SJCRH30 (cell line): Measurements from ENCODE around the gene MYOF. TPM values are rescaled to one million over a fixed set of nuclear protein-coding genes. Genes with fewer than 3 reads are reported as not detected.

Experiments used
- DNase-seq, 2 experiments: peaks; one replicate each; pipeline ENCODE4 v3.0.0-alpha.2; 2015 to 2020
- H3K27ac ChIP-seq: fragments of 250-450 bp; sonication (Bioruptor Pico); 2 replicates; pipeline ENCODE4 v1.5.1; 2020; ENCODE audit warnings: mild to moderate bottlenecking, moderate library complexity
- H3K27me3 ChIP-seq: fragments of 250-450 bp; sonication (Bioruptor Pico); 2 replicates; pipeline ENCODE4 v1.5.1; 2020; ENCODE audit warnings: mild to moderate bottlenecking, moderate library complexity
- H3K36me3 ChIP-seq: fragments of 250-450 bp; sonication (Bioruptor Pico); 2 replicates; pipeline ENCODE4 v1.5.1; 2020; ENCODE audit warnings: mild to moderate bottlenecking, moderate library complexity
- H3K4me1 ChIP-seq: fragments of 250-450 bp; sonication (Bioruptor Pico); 2 replicates; pipeline ENCODE4 v1.5.1; 2020; ENCODE audit warnings: mild to moderate bottlenecking, moderate library complexity
- H3K4me3 ChIP-seq: fragments of 250-450 bp; sonication (Bioruptor Pico); 2 replicates; pipeline ENCODE4 v1.5.1; 2020; ENCODE audit warnings: mild to moderate bottlenecking, moderate library complexity
- H3K9me3 ChIP-seq: fragments of 250-450 bp; sonication (Bioruptor Pico); replicated peaks from 2 replicates; pipeline ENCODE4 v1.5.1; 2020; ENCODE audit warnings: mild to moderate bottlenecking, moderate library complexity
- total RNA-seq: library from RNA; depleted of rRNA; stranded (reverse); fragments of >200 nt; shearing (Covaris generic); gene quantifications from 2 replicates; pipeline ENCODE4 v1.2.3, GENCODE V29; 2014; rRNA removed

Gene MYOF, protein sequence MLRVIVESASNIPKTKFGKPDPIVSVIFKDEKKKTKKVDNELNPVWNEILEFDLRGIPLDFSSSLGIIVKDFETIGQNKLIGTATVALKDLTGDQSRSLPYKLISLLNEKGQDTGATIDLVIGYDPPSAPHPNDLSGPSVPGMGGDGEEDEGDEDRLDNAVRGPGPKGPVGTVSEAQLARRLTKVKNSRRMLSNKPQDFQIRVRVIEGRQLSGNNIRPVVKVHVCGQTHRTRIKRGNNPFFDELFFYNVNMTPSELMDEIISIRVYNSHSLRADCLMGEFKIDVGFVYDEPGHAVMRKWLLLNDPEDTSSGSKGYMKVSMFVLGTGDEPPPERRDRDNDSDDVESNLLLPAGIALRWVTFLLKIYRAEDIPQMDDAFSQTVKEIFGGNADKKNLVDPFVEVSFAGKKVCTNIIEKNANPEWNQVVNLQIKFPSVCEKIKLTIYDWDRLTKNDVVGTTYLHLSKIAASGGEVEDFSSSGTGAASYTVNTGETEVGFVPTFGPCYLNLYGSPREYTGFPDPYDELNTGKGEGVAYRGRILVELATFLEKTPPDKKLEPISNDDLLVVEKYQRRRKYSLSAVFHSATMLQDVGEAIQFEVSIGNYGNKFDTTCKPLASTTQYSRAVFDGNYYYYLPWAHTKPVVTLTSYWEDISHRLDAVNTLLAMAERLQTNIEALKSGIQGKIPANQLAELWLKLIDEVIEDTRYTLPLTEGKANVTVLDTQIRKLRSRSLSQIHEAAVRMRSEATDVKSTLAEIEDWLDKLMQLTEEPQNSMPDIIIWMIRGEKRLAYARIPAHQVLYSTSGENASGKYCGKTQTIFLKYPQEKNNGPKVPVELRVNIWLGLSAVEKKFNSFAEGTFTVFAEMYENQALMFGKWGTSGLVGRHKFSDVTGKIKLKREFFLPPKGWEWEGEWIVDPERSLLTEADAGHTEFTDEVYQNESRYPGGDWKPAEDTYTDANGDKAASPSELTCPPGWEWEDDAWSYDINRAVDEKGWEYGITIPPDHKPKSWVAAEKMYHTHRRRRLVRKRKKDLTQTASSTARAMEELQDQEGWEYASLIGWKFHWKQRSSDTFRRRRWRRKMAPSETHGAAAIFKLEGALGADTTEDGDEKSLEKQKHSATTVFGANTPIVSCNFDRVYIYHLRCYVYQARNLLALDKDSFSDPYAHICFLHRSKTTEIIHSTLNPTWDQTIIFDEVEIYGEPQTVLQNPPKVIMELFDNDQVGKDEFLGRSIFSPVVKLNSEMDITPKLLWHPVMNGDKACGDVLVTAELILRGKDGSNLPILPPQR (N-terminal part only)
- 4.2 and 4.6 TPM in 2 replicates for total RNA-seq

DNA sequence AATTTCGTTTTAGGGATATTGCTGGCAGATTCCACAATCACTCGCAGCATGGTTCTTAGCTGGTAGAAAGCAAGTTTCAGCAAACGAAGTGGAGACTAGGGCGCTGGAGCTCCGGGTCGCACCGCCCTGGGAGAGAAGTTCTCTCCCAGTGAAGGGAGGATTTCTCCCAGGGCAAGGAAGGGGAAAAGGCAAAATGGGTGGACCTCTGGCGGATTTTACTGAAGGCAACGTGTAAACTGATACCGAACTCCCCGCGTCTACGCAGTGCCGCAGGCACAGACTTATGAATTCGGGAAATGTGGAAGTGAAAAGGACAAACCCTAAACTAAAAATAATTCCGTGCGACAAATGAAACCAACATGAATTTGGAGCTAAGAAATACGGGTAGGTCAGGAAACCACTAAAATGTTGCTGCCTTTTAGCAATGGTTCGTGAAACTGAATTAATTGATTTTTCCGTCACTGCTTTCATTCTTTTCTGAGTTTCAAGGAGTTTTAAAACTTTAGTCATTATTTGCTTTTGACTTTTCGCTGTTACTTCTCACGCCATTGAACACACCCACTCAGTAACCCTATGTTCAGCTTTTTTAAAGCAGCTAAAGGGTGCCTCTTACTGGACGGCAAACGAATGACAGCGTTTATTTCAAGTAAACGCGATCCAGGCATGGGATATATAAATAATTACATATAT, at the start of gene MYOF:
Gene MYOF, minus strand, starts transcription at position 190 of the 690 bp plus-strand sequence. Its CDS starts 140 bp downstream, at position 50.
- Histone ChIP-seq H3K4me1 (no peaks in the 10 kb centered on the region), H3K4me3 (peak within 1 kb of the TSS; percentile 61), H3K27ac (peak within 1 kb of the TSS; percentile 31), H3K36me3 (no peaks in the 10 kb centered on the region), H3K9me3 (no peaks in the 10 kb centered on the region), H3K27me3 (no peaks in the 10 kb centered on the region)
- peak; percentile 58 to 75 for DNase-seq

DNA sequence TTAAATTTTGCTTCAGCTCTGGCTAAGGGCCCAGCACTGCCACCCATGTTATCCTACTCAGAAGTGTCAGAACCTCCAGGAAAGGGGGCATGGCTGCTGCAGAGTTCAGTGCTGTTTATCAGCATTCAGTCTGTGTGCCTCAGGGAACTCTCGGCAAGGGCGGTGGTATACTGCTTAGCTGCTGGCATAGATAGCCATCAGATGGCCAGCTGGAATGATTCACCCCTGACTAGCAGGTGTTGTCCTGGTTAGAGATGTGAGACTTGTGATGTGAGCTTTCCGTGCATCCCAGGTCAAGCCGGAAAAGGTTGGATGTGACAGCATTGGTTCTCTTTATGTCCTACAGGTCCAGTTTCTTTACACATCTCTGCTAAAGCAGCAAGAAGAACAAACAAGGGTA, 36.4 kb upstream of the MYOF start:
- no peak overlapping the region for H3K4me3 ChIP-seq
- H3K27ac ChIP-seq: no peak overlapping the region
- DNase-seq: no peak
- peaks cover 75% of the 10 kb centered on the region for H3K36me3 ChIP-seq
- H3K27me3 ChIP-seq: no peaks in the 10 kb centered on the region
- H3K9me3 ChIP-seq: no peaks in the 10 kb centered on the region
- H3K4me1 ChIP-seq: no peaks in the 10 kb centered on the region

DNA sequence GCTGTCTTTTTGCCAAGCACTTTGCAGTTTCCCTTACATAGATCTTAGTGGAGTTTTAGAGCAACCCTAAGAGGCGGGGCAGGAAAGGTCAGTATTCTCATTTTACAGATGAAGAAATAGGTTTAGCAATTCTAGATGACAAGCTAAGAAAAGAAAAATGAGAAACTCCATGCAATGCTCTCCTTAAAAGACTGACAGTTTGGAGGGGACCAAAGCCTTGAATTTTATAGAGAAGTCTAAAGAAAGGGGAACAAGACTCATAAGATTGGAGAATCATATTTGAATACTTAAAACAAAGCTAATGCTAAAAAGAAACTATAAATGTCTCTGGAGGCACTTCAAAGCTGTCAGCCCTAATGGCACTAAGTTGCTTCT, 33.9 kb upstream of the MYOF start:
- H3K27me3 ChIP-seq: no peaks in the 10 kb centered on the region
- H3K9me3 ChIP-seq: no peaks in the 10 kb centered on the region
- H3K36me3 ChIP-seq: peaks cover 64% of the 10 kb centered on the region
- H3K4me3 ChIP-seq: no peak overlapping the region
- H3K27ac ChIP-seq: no peak overlapping the region
- no peaks in the 10 kb centered on the region for H3K4me1 ChIP-seq
- no peak for DNase-seq

- DNase-seq: no peak
Measured at GRCh38 chr10:93515071-93516005, 33.2 kb upstream of the MYOF start.

GRCh38 chr10:93514521-93514920, 32.4 kb upstream of the MYOF start:
- no peak for DNase-seq
- Histone ChIP-seq H3K4me1 (no peaks in the 10 kb centered on the region), H3K4me3 (no peak overlapping the region), H3K27me3 (no peaks in the 10 kb centered on the region), H3K36me3 (peaks cover 51% of the 10 kb centered on the region), H3K27ac (no peak overlapping the region), H3K9me3 (no peaks in the 10 kb centered on the region)

More at GRCh38 chr10:93515071-93516005, 33.2 kb upstream of the MYOF start:
- H3K4me1 ChIP-seq: no peaks in the 10 kb centered on the region
- no peak overlapping the region for H3K4me3 ChIP-seq
- H3K27me3 ChIP-seq: no peaks in the 10 kb centered on the region
- H3K9me3 ChIP-seq: no peaks in the 10 kb centered on the region
- H3K27ac ChIP-seq: no peak overlapping the region
- peaks cover 57% of the 10 kb centered on the region for H3K36me3 ChIP-seq

- H3K27ac ChIP-seq: no peak overlapping the region
- H3K4me3 ChIP-seq: no peak overlapping the region
- H3K36me3 ChIP-seq: peaks cover 41% of the 10 kb centered on the region
- H3K4me1 ChIP-seq: no peaks in the 10 kb centered on the region
- H3K9me3 ChIP-seq: no peaks in the 10 kb centered on the region
- no peak for DNase-seq
- H3K27me3 ChIP-seq: no peaks in the 10 kb centered on the region
Measured at GRCh38 chr10:93513091-93513490, 31.0 kb upstream of the MYOF start.

DNA sequence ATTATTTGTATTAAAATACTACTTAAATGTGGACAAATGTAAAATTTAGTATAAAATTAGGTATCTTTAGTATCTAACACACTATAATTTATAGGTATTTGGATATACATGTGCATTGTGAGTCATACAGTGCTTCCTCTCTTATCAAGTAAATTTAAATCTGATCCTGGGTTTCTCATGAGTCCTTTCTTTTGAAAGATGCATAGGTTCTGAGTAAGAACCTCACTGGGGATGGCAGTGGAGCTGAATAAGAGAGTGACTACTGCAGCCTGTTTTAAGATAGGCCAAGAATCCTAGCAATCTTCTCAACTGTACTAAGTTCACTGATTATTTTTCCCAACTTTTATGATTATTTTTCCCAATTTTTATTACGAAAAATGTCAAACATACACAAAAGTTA, 30.4 kb upstream of the MYOF start:
- Histone ChIP-seq H3K4me3 (no peak overlapping the region), H3K4me1 (no peaks in the 10 kb centered on the region), H3K27me3 (no peaks in the 10 kb centered on the region), H3K9me3 (no peaks in the 10 kb centered on the region), H3K27ac (no peak overlapping the region), H3K36me3 (peaks cover 42% of the 10 kb centered on the region)
- DNase-seq: no peak

DNA sequence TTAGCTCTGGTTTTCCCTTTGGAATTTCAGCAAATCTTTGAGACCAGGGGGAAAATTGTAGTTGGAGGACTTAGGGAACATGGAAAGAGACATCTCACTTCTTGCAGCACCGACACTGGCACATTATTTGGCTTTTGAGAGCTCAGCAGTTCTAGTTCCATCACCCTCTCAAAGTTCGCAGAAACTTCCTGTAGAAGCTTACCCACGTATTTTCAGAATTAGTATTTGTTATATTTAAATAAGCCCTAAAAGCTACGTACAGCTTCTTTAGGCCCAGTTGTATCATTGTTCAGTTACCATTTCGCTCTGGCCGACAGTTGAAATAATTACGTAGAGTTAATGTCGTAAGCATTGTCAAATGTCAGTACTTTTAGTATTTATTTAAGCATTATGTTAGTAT, 27.7 kb upstream of the MYOF start:
- H3K9me3 ChIP-seq: no peaks in the 10 kb centered on the region
- no peaks in the 10 kb centered on the region for H3K27me3 ChIP-seq
- peaks cover 20% of the 10 kb centered on the region for H3K36me3 ChIP-seq
- no peak overlapping the region for H3K4me3 ChIP-seq
- no peak overlapping the region for H3K27ac ChIP-seq
- H3K4me1 ChIP-seq: no peaks in the 10 kb centered on the region
- no peak for DNase-seq

- no peaks in the 10 kb centered on the region for H3K27me3 ChIP-seq
- no peak overlapping the region for H3K4me3 ChIP-seq
- no peak for DNase-seq
- H3K27ac ChIP-seq: no peak overlapping the region
- peaks cover 8% of the 10 kb centered on the region for H3K4me1 ChIP-seq
- no peaks in the 10 kb centered on the region for H3K9me3 ChIP-seq
- peaks cover 24% of the 10 kb centered on the region for H3K36me3 ChIP-seq
Measured at GRCh38 chr10:93505075-93505474, 22.9 kb upstream of the MYOF start.

GRCh38 chr10:93503075-93503474, 20.9 kb upstream of the MYOF start:
- Histone ChIP-seq H3K27ac (peak overlapping the region; percentile 59), H3K4me3 (no peak overlapping the region), H3K36me3 (peaks cover 20% of the 10 kb centered on the region), H3K27me3 (no peaks in the 10 kb centered on the region), H3K9me3 (no peaks in the 10 kb centered on the region), H3K4me1 (peaks cover 13% of the 10 kb centered on the region)
- DNase-seq: peak; percentile 28 to 70

DNA sequence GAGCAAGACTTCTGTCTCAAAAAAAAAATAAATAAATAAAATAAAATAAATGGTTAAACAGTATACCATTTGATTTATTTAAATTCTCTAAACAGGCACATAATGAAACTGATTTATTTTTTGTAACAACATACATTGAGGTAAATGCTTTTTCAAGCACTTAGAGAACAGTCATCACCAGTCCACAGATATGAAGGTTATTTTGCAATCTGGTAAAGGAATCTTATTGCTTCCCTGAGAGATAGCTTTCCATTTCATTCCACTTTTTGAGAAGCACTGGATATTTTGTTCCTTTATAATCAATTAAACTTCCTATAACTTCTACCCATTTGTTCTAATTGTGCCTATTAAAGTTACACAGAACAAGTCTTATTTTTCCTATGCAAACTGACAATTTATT, 19.5 kb upstream of the MYOF start:
- Histone ChIP-seq H3K4me3 (no peak overlapping the region), H3K4me1 (peaks cover 13% of the 10 kb centered on the region), H3K27me3 (no peaks in the 10 kb centered on the region), H3K27ac (no peak overlapping the region), H3K9me3 (no peaks in the 10 kb centered on the region), H3K36me3 (peaks cover 10% of the 10 kb centered on the region)
- DNase-seq: no peak

DNA sequence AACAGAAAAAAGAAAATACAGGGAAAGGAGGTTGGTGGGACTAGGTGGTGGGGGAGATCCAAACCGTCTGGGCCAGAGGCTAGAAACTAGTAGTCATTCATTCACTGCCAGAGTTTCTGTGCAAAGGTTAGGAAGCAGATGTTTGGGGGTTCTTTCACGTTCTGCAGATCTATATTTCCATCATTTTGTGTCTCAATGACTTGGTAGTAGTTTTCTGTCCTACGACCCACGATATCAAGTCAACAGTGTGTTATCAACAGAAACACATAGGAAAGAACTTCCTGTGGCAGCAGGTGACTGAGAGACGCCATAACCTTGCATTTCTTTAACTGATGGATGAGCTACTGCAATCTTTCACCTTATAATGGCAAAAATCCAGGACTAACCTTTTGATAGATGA, 16.0 kb upstream of the MYOF start:
- Histone ChIP-seq H3K36me3 (no peaks in the 10 kb centered on the region; the same call in 1 of the 2 replicates), H3K27ac (no peak overlapping the region), H3K4me3 (no peak overlapping the region), H3K27me3 (no peaks in the 10 kb centered on the region), H3K4me1 (peaks cover 13% of the 10 kb centered on the region), H3K9me3 (no peaks in the 10 kb centered on the region)
- no peak for DNase-seq

DNA sequence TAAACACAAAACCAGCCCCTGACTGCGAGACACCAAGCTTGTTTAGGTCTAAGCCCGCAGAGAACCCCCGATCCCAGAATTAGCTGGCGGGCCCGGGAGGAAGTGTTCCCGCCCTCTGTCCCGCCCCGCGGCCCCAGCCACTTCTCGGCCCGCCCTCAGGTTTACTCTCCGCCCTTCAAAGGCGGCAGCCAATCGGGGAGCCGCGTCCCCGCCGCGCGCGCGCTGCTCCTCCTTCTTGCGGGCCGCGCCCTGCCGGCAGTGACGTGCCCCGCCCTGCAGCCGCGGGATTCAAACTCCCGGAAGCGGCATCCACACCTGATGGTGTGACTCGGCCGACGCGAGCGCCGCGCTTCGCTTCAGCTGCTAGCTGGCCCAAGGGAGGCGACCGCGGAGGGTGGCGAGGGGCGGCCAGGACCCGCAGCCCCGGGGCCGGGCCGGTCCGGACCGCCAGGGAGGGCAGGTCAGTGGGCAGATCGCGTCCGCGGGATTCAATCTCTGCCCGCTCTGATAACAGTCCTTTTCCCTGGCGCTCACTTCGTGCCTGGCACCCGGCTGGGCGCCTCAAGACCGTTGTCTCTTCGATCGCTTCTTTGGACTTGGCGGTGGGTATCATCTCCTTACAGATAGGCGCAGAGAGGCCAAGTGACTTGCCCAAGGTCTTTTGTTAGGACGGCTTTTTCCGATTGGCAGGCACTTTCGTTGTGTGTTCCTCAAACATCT, 14.3 kb upstream of the MYOF start, which contains the start of gene CEP55:
Gene CEP55, plus strand, starts transcription at position 291 of the 720 bp plus-strand sequence. CDS start 3,440 bp downstream, outside the sequence.
- Histone ChIP-seq H3K9me3 (no peaks in the 10 kb centered on the region), H3K4me3 (peak within 1 kb of the TSS; percentile 88), H3K27ac (peak within 1 kb of the TSS; percentile 78), H3K27me3 (no peaks in the 10 kb centered on the region), H3K4me1 (peaks cover 5% of the 10 kb centered on the region; the same call in 1 of the 2 replicates), H3K36me3 (no peaks in the 10 kb centered on the region)
- DNase-seq: peak; percentile 91 to 92
